Smooth muscle cell (in vitro differentiated cells): Measurements from ENCODE around the gene BOC. TPM values are rescaled to one million over a fixed set of nuclear protein-coding genes. Genes with fewer than 3 reads are reported as not detected.

Experiments
- DNase-seq: peaks from one replicate; lab custom pipeline; 2025; ENCODE audit not compliant: unreplicated experiment; lab: John Stamatoyannopoulos, UW
- H2AFZ ChIP-seq: fragments of 200-600 bp; sonication (generic); 2 replicates; pipeline ENCODE4 v1.6.0; 2016; ENCODE audit warnings: antibody characterized with exemption, low read depth, mild to moderate bottlenecking
- H3F3A ChIP-seq: fragments of 200-600 bp; sonication (generic); 2 replicates; pipeline ENCODE4 v1.6.0; 2017; ENCODE audit warnings: antibody characterized with exemption, low read depth
- H3K27ac ChIP-seq: fragments of 200-600 bp; sonication (generic); 2 replicates; pipeline ENCODE4 v1.5.1; 2016; ENCODE audit warnings: low read depth, mild to moderate bottlenecking
- H3K27me3 ChIP-seq: fragments of 200-600 bp; sonication (generic); 2 replicates; pipeline ENCODE4 v1.6.1; 2016; ENCODE audit warnings: low read depth, mild to moderate bottlenecking
- H3K36me3 ChIP-seq: fragments of 200-600 bp; sonication (generic); 2 replicates; pipeline ENCODE4 v1.5.1; 2016; ENCODE audit warnings: low read depth
- H3K4me1 ChIP-seq: fragments of 200-600 bp; sonication (generic); 2 replicates; pipeline ENCODE4 v1.5.1; 2016; ENCODE audit warnings: low read depth
- H3K4me2 ChIP-seq: fragments of 200-600 bp; sonication (generic); 2 replicates; pipeline ENCODE4 v1.6.0; 2016; ENCODE audit warnings: mild to moderate bottlenecking
- H3K4me3 ChIP-seq: fragments of 200-600 bp; sonication (generic); 2 replicates; pipeline ENCODE4 v1.5.1; 2016; ENCODE audit warnings: mild to moderate bottlenecking
- H3K79me2 ChIP-seq: fragments of 200-600 bp; sonication (generic); 2 replicates; pipeline ENCODE4 v1.6.0; 2016; ENCODE audit warnings: low read depth, mild to moderate bottlenecking
- H3K9ac ChIP-seq: fragments of 200-600 bp; sonication (generic); 2 replicates; pipeline ENCODE4 v1.6.0; 2016; ENCODE audit warnings: low read depth
- H3K9me3 ChIP-seq: fragments of 200-600 bp; sonication (generic); replicated peaks from 2 replicates; pipeline ENCODE4 v1.5.1; 2016; ENCODE audit warnings: low read depth
- H4K20me1 ChIP-seq: fragments of 200-600 bp; sonication (generic); 2 replicates; pipeline ENCODE4 v1.6.0; 2016; ENCODE audit warnings: low read depth
- WGBS: methylation state at CpG from one replicate; pipeline ENCODE4 v1.1.7; 2016; ENCODE audit warnings: low lambda C conversion rate; 5-methylcytosine and 5-hydroxymethylcytosine counted together
- polyA plus RNA-seq: library from polyadenylated mRNA; unstranded; fragments of >200 nt; fragmentation: Nextera tagmentation; extraction: Ambion mirVana; gene quantifications from 2 replicates; pipeline ENCODE4 v1.2.1, GENCODE V29; 2016
- total RNA-seq: library from RNA; depleted of rRNA; stranded (reverse); fragments of >200 nt; gene quantifications from 2 replicates; pipeline ENCODE4 v1.2.3, GENCODE V29; 2014
- TF ChIP-seq, protein P1 (sequence below): fragments of 200-600 bp; sonication (generic); IDR thresholded peaks from 2 replicates; pipeline ENCODE4 v1.5.1; 2017; ENCODE audit warnings: borderline replicate concordance, mild to moderate bottlenecking, antibody characterized with exemption; ENCODE audit not compliant: insufficient read depth, poor library complexity, severe bottlenecking

BOC gene
- total and polyA plus RNA-seq, 2 experiments from 2014 or later: 19.5 to 31.2 TPM

DNA sequence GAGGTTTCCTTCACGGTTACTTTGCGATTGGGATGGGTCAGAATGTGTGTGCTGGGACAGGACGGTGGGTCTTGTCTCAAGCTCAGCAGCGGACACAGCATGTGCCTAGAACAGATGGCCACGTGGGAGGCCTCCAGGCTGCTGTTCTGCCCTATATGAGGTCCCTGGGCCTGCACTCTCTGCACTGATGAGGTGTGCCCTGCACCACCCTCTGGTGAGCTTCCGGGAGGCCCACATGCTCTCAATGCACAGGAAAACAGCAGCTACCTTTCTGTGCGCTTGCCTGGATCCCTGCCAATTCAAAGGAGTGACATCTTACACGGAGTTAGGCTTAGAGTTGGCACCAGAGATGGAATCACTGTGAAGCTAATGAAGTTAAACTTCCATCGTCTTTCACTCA is 59.8 kb downstream of the BOC start:
- H2AFZ ChIP-seq: no peak overlapping the region
- no peak for DNase-seq
- H3K4me3 ChIP-seq: no peak overlapping the region
- no peaks in the 10 kb centered on the region for H3K27me3 ChIP-seq
- no peak overlapping the region for H3K9ac ChIP-seq
- 95% methylated on average over 9 of the region's 9 CpGs for WGBS
- H3K4me2 ChIP-seq: no peak overlapping the region
- no peaks in the 10 kb centered on the region for H3K79me2 ChIP-seq
- no peak overlapping the region for H3K27ac ChIP-seq
- TF ChIP-seq, protein P1, sequence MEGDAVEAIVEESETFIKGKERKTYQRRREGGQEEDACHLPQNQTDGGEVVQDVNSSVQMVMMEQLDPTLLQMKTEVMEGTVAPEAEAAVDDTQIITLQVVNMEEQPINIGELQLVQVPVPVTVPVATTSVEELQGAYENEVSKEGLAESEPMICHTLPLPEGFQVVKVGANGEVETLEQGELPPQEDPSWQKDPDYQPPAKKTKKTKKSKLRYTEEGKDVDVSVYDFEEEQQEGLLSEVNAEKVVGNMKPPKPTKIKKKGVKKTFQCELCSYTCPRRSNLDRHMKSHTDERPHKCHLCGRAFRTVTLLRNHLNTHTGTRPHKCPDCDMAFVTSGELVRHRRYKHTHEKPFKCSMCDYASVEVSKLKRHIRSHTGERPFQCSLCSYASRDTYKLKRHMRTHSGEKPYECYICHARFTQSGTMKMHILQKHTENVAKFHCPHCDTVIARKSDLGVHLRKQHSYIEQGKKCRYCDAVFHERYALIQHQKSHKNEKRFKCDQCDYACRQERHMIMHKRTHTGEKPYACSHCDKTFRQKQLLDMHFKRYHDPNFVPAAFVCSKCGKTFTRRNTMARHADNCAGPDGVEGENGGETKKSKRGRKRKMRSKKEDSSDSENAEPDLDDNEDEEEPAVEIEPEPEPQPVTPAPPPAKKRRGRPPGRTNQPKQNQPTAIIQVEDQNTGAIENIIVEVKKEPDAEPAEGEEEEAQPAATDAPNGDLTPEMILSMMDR: no peak
- H3K9me3 ChIP-seq: no peaks in the 10 kb centered on the region
- H3K36me3 ChIP-seq: peaks cover 6% of the 10 kb centered on the region
- H4K20me1 ChIP-seq: no peaks in the 10 kb centered on the region
- peaks cover 26% of the 10 kb centered on the region for H3K4me1 ChIP-seq
- no peaks in the 10 kb centered on the region for H3F3A ChIP-seq

DNA sequence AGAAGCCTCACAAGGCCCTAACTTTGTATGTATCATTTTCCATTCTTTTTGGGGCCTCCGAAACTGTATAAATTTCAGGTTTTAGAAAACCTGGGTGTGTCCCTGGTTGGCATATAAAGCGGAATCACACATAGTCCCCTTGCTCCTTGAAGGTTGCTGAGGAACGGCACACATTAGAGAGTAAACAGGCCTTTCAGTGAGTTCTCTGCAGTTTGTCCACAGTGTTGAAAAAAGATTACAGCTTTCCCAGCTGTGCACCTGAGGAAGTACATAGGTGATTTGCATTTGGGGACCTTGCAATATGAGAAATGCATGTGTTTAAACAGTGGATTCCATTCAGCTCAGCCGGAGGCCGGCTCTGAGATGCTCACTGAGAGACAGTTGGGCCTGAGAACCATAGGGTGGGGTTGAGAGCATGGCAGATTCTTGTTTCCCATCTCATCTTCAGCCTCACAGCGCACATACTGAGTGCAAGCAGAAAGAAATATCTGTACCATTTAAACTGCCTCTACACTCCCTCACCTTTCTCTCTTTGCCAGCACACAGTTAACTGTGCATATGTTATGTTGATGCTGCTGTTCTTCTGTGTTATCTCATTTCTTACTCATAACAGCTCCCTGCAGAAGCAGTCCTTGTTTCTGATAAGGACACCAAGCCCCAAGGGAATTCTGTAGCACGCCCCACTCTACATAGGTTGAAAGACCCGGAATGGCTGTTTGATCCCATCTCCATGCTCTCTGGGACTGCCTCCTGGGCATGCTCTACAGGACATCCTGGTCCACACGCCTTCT is 60.4 kb downstream of the BOC start:
- Histone ChIP-seq H2AFZ (no peak overlapping the region), H3K79me2 (no peaks in the 10 kb centered on the region), H3K9ac (no peak overlapping the region), H3K4me3 (no peak overlapping the region), H3K27ac (no peak overlapping the region), H3K27me3 (no peaks in the 10 kb centered on the region), H4K20me1 (no peaks in the 10 kb centered on the region), H3F3A (no peaks in the 10 kb centered on the region), H3K9me3 (no peaks in the 10 kb centered on the region), H3K4me2 (no peak overlapping the region), H3K36me3 (peaks cover 6% of the 10 kb centered on the region), H3K4me1 (peaks cover 26% of the 10 kb centered on the region)
- 95% methylated on average over 9 of the region's 9 CpGs for WGBS
- TF ChIP-seq, protein P1: no peak
- DNase-seq: no peak

DNA sequence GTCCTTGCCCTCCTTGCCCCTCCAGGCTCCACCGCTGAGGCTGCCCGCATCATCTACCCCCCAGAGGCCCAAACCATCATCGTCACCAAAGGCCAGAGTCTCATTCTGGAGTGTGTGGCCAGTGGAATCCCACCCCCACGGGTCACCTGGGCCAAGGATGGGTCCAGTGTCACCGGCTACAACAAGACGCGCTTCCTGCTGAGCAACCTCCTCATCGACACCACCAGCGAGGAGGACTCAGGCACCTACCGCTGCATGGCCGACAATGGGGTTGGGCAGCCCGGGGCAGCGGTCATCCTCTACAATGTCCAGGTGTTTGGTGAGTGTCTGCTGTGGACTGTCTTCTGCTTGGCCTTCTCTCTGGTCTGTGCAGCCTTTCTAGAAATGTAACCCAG is 61.0 kb downstream of the BOC start:
- Histone ChIP-seq H4K20me1 (no peaks in the 10 kb centered on the region), H3F3A (no peaks in the 10 kb centered on the region), H3K4me2 (no peak overlapping the region), H3K27ac (no peak overlapping the region), H3K36me3 (peaks cover 6% of the 10 kb centered on the region), H3K27me3 (no peaks in the 10 kb centered on the region), H3K9ac (no peak overlapping the region), H3K4me1 (peaks cover 23% of the 10 kb centered on the region), H3K9me3 (no peaks in the 10 kb centered on the region), H3K79me2 (no peaks in the 10 kb centered on the region), H3K4me3 (no peak overlapping the region), H2AFZ (no peak overlapping the region)
- no peak for DNase-seq
- TF ChIP-seq, protein P1: no peak
- over 99% methylated on average over 13 of the region's 13 CpGs for WGBS

DNA sequence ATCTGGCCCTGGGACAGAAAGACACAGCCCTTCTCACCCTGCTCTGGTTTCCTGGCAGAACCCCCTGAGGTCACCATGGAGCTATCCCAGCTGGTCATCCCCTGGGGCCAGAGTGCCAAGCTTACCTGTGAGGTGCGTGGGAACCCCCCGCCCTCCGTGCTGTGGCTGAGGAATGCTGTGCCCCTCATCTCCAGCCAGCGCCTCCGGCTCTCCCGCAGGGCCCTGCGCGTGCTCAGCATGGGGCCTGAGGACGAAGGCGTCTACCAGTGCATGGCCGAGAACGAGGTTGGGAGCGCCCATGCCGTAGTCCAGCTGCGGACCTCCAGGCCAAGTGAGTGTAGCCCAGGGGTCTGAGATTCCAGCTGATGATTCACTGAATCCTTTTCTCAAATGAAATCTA is 61.7 kb downstream of the BOC start:
- H3K27ac ChIP-seq: no peak overlapping the region
- H3K4me2 ChIP-seq: no peak overlapping the region
- peaks cover 21% of the 10 kb centered on the region for H3K4me1 ChIP-seq
- WGBS: 95% methylated on average over 15 of the region's 15 CpGs
- H3K9ac ChIP-seq: no peak overlapping the region
- H2AFZ ChIP-seq: no peak overlapping the region
- DNase-seq: no peak
- no peaks in the 10 kb centered on the region for H3K9me3 ChIP-seq
- H3K4me3 ChIP-seq: no peak overlapping the region
- no peaks in the 10 kb centered on the region for H3K79me2 ChIP-seq
- H4K20me1 ChIP-seq: no peaks in the 10 kb centered on the region
- H3F3A ChIP-seq: no peaks in the 10 kb centered on the region
- H3K27me3 ChIP-seq: no peaks in the 10 kb centered on the region
- TF ChIP-seq, protein P1: no peak
- peaks cover 6% of the 10 kb centered on the region for H3K36me3 ChIP-seq
